ENCODE results near the gene DUS1L.

DNA sequence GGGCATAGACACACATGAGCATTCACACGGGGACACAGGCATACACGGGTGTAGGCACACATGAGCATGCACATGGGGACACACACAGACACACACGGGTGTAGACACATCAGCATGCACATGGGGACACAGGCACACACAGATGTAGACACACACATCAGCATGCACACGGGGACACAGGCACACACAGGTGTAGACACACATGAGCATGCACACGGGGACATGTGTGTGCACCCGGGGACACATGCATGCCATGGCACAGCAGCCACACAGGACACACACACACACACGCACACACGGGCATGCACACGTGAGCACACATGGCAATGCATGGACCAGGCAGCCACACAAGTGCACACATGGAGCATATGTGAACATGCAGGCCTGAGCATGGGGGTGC lies 23.0 kb downstream of the DUS1L start:
- TF ChIP-seq CTCF (IDR thresholded peaks at IDR 0.05) (no peak), ZFX (IDR thresholded peaks at IDR 0.05; ENCODE audit: borderline replicate concordance) (no peak)

Data from 22Rv1 (cell line).